ENCODE results near the gene MAFB.

The MAFB gene

GRCh38 chr20:40680161-40680959, 8.7 kb downstream of the MAFB start (continued):
- TF ChIP-seq REST (tag by site-specific recombination; IDR thresholded peaks at IDR 0.05) (no peak), WT1 (tag by site-specific recombination; IDR thresholded peaks at IDR 0.05) (no peak), ZNF555 (tag by site-specific recombination; conservative IDR thresholded peaks at IDR 0.05) (no peak), ZNF211 (tag by site-specific recombination; IDR thresholded peaks at IDR 0.05; ENCODE audit: low read depth) (no peak), SCRT2 (tag by site-specific recombination; IDR thresholded peaks at IDR 0.05) (no peak), ZNF366 (tag by site-specific recombination; conservative IDR thresholded peaks at IDR 0.05) (no peak), AEBP2 (tag by site-specific recombination; IDR thresholded peaks at IDR 0.05; ENCODE audit: borderline replicate concordance) (no peak), ZNF791 (tag by site-specific recombination; IDR thresholded peaks at IDR 0.05) (no peak), BCL11B (tag by site-specific recombination; IDR thresholded peaks at IDR 0.05; ENCODE audit: low read depth) (no peak), ZNF157 (tag by site-specific recombination; IDR thresholded peaks at IDR 0.05) (no peak), ZNF121 (tag by site-specific recombination; IDR thresholded peaks at IDR 0.05) (no peak), KLF16 (tag by site-specific recombination; IDR thresholded peaks at IDR 0.05) (no peak)

GRCh38 chr20:40679184-40679583, 9.9 kb downstream of the MAFB start:
- Histone ChIP-seq H3K27ac (ENCODE audit: extremely low read depth, low read depth, low read length) (no peak overlapping the region), H3K4me1 (ENCODE audit: control insufficient read depth, insufficient read depth, low read length) (no peaks in the 10 kb centered on the region), H3K9me3 (ENCODE audit: control insufficient read depth, insufficient read depth, low read depth, low read length) (no peaks in the 10 kb centered on the region), H3K4me3 (ENCODE audit: low read depth, low read length) (no peak overlapping the region), H3K36me3 (ENCODE audit: control insufficient read depth in 2 of 2, insufficient read depth in 1 of 2, low read length in 2 of 2) (peaks cover 0 to 5% of the 10 kb centered on the region in 2 experiments; a peak in 1 of 3 replicates)
- ChIA-PET POLR2A (no interaction called here), CTCF (no interaction called here)
- TF ChIP-seq ZNF664 (tag by site-specific recombination; IDR thresholded peaks at IDR 0.05), result no peak
- no peak for TF ChIP-seq ZNF704 (tag by site-specific recombination; IDR thresholded peaks at IDR 0.05)
- no peak for TF ChIP-seq ZNF423 (tag by site-specific recombination; IDR thresholded peaks at IDR 0.05)
- TF ChIP-seq ZBTB17 (tag by site-specific recombination; IDR thresholded peaks at IDR 0.05), result no peak
- no peak for TF ChIP-seq ZFP3 (tag by site-specific recombination; IDR thresholded peaks at IDR 0.05; ENCODE audit: low read depth)
- no peak for TF ChIP-seq ZNF169 (tag by site-specific recombination; IDR thresholded peaks at IDR 0.05)

All from HEK293 (cell line).